Left ventricle myocardium superior (tissue), 1 donor: Measurements from ENCODE around the gene RIMBP2. TPM values are rescaled to one million over a fixed set of nuclear protein-coding genes. Genes with fewer than 3 reads are reported as not detected.

Experiments
- ATAC-seq: fragments of 200-7000 bp; cut with Tn5 transposase; one replicate; pipeline ENCODE4 v1.9.1; 2020; ENCODE audit warnings: mild to moderate bottlenecking, moderate library complexity
- DNase-seq: peaks from one replicate; pipeline ENCODE4 v3.0.0-alpha.2; 2020
- intact Hi-C: fragments of 100-400 bp; cut with micrococcal nuclease; formaldehyde crosslinking; loops from one replicate; pipeline ENCODE4 v1.11.0; 2022
- total RNA-seq: library from RNA; stranded (reverse); fragmentation: NEBNext Ultra II Directional; extraction: Animal tissue kit (Norgen Biotek cat#: 25700); gene quantifications from one replicate; pipeline ENCODE4 v1.2.1, GENCODE V29; 2021
- donor health status: DM: no; HTN: yes; CAD: no; lungs with severe emphysema.

Gene RIMBP2
- total RNA-seq, 1 donor from 2014 or later = 0.40 TPM

- intact Hi-C loops = no loop called here
- DNase-seq = no peak
- ATAC-seq = no peak
Observed at GRCh38 chr12:130508847-130509246, 207.3 kb downstream of the RIMBP2 start.

GRCh38 chr12:130508318-130508717 lies 207.8 kb downstream of the RIMBP2 start:
- ATAC-seq = no peak
- intact Hi-C loops = no loop called here
- DNase-seq = no peak

- ATAC-seq = no peak
Observed at GRCh38 chr12:130506844-130507243, 209.3 kb downstream of the RIMBP2 start.

GRCh38 chr12:130504840-130505175 lies 211.3 kb downstream of the RIMBP2 start:
- intact Hi-C loops = no loop called here
- DNase-seq (no peak), ATAC-seq (no peak)

More at GRCh38 chr12:130506844-130507243, 209.3 kb downstream of the RIMBP2 start:
- DNase-seq = no peak
- intact Hi-C loops = no loop called here

GRCh38 chr12:130504110-130504839 lies 211.8 kb downstream of the RIMBP2 start:
- intact Hi-C loops = no loop called here
- DNase-seq (no peak), ATAC-seq (no peak)

GRCh38 chr12:130501821-130502220 lies 214.3 kb downstream of the RIMBP2 start:
- no peak for DNase-seq
- intact Hi-C loops = no loop called here
- no peak for ATAC-seq

GRCh38 chr12:130500835-130501330 lies 215.2 kb downstream of the RIMBP2 start:
- DNase-seq = no peak
- ATAC-seq = no peak
- intact Hi-C loops = no loop called here

- intact Hi-C loops = no loop called here
- ATAC-seq (no peak), DNase-seq (no peak)
Observed at GRCh38 chr12:130499474-130499873, 216.6 kb downstream of the RIMBP2 start.

GRCh38 chr12:130498589-130499385 lies 217.3 kb downstream of the RIMBP2 start:
- no peak for ATAC-seq
- intact Hi-C loops = no loop called here

GRCh38 chr12:130497991-130498390 lies 218.1 kb downstream of the RIMBP2 start:
- DNase-seq = no peak
- intact Hi-C loops = no loop called here
- no peak for ATAC-seq

More at GRCh38 chr12:130498589-130499385, 217.3 kb downstream of the RIMBP2 start:
- no peak for DNase-seq

- no peak for ATAC-seq
- intact Hi-C loops = no loop called here
- no peak for DNase-seq
Observed at GRCh38 chr12:130497321-130497720, 218.8 kb downstream of the RIMBP2 start.

- ATAC-seq (no peak), DNase-seq (no peak)
- intact Hi-C loops = no loop called here
Observed at GRCh38 chr12:130496516-130497120, 219.5 kb downstream of the RIMBP2 start.

GRCh38 chr12:130495156-130495555 lies 220.9 kb downstream of the RIMBP2 start:
- intact Hi-C loops = no loop called here
- no peak for ATAC-seq

GRCh38 chr12:130494736-130495135 lies 221.4 kb downstream of the RIMBP2 start:
- DNase-seq = no peak
- intact Hi-C loops = no loop called here

More at GRCh38 chr12:130495156-130495555, 220.9 kb downstream of the RIMBP2 start:
- no peak for DNase-seq

GRCh38 chr12:130493951-130494350 lies 222.1 kb downstream of the RIMBP2 start:
- intact Hi-C loops = no loop called here
- no peak for ATAC-seq
- no peak for DNase-seq

More at GRCh38 chr12:130494736-130495135, 221.4 kb downstream of the RIMBP2 start:
- no peak for ATAC-seq

- peak; percentile 52 for DNase-seq
- intact Hi-C loops = no loop called here
- peak; percentile 95 for ATAC-seq
Observed at GRCh38 chr12:130491421-130492357, 224.4 kb downstream of the RIMBP2 start.

GRCh38 chr12:130490674-130491073 lies 225.4 kb downstream of the RIMBP2 start:
- DNase-seq = no peak
- intact Hi-C loops = no loop called here
- no peak for ATAC-seq

- no peak for ATAC-seq
- intact Hi-C loops = no loop called here
- no peak for DNase-seq
Observed at GRCh38 chr12:130489293-130489692, 226.8 kb downstream of the RIMBP2 start.

- DNase-seq (no peak), ATAC-seq (no peak)
- intact Hi-C loops = no loop called here
Observed at GRCh38 chr12:130488358-130488710, 227.8 kb downstream of the RIMBP2 start.
